Measurements from ENCODE around the gene SORBS1. TPM values are rescaled to one million over a fixed set of nuclear protein-coding genes. Genes with fewer than 3 reads are reported as not detected.

Gene SORBS1
- total and polyA plus RNA-seq, 2 of the 13 experiments (the other 11 are each of a cell fraction or from before 2014, with no cell fraction given), result 16.8 to 39.8 TPM

GRCh38 chr10:95377950-95378349 lies 183.2 kb downstream of the SORBS1 start:
- Histone ChIP-seq H3K36me3 (replicated peaks in 1 of 2; ENCODE audit: control insufficient read depth in 1 of 2, insufficient read depth in 2 of 2, low read length in 2 of 2) (peaks cover 26 to 46% of the 10 kb centered on the region in 2 experiments), H2AFZ (ENCODE audit: low read length) (no peak overlapping the region), H3K79me2 (ENCODE audit: insufficient read depth, low read length) (no peaks in the 10 kb centered on the region), H3K4me3 (replicated peaks in 1 of 3; ENCODE audit: insufficient read depth in 1 of 3, low read depth in 2 of 3, low read length in 3 of 3) (no peak overlapping the region), H3K9me3 (ENCODE audit: low read length) (no peaks in the 10 kb centered on the region), H3K27me3 (ENCODE audit: control insufficient read depth in 1 of 2, insufficient read depth in 2 of 2, low read length in 2 of 2) (no peaks in the 10 kb centered on the region), H4K20me1 (ENCODE audit: insufficient read depth, low read length) (no peaks in the 10 kb centered on the region), H3K27ac (ENCODE audit: extremely low read length, insufficient read depth, low read length) (no peak overlapping the region), H3K4me1 (ENCODE audit: insufficient read depth, low read length) (no peaks in the 10 kb centered on the region), H3K9ac (ENCODE audit: insufficient read depth, low read depth, low read length) (no peak overlapping the region), H3K4me2 (ENCODE audit: low read depth, low read length) (no peak overlapping the region)
- CTCF ChIA-PET (ENCODE audit: low intra/inter-chr PET ratio, low total read pairs), result no interaction called here
- intact Hi-C loops (cut with micrococcal nuclease; ENCODE audit: unreplicated experiment) (loop anchor here (10.0 kb wide), 1 partner anchor 57 kb away; no protein-coding TSS in a partner anchor), in situ Hi-C loops (cut with HindIII; ENCODE audit: extremely low pct_ligation_motif_present, low pct_unique_long_range_greater_than_20kb) (no loop called here)
- POLR2A ChIA-PET, result no interaction called here
- TF ChIP-seq ZNF501 (CRISPR knock-in tag; IDR thresholded peaks at IDR 0.05) (no peak), ZNF597 (CRISPR knock-in tag; IDR thresholded peaks at IDR 0.05) (no peak), ATRX (CRISPR knock-in tag; IDR thresholded peaks at IDR 0.05; ENCODE audit: borderline replicate concordance) (no peak)
- FAIRE-seq, result no peak
- 75% methylated on average over 2 of the region's 2 CpGs for WGBS (ENCODE audit: low lambda C conversion rate)
- BruUV-seq (replicated peaks), result no TSS peak
- DNase-seq (ENCODE audit: low spot score), result no peak
- no peak for ATAC-seq

- H3K36me3 ChIP-seq (replicated peaks in 1 of 2; ENCODE audit: control insufficient read depth in 1 of 2, insufficient read depth in 2 of 2, low read length in 2 of 2), result peaks cover 13 to 28% of the 10 kb centered on the region in 2 experiments
- DNase-seq (ENCODE audit: low spot score), result no peak
- no peaks in the 10 kb centered on the region for H3K4me1 ChIP-seq (ENCODE audit: insufficient read depth, low read length)
- ChIA-PET CTCF (ENCODE audit: low intra/inter-chr PET ratio, low total read pairs) (interaction anchor here (1.3 to 2.2 kb wide), 2 partner anchors 55 to 226 kb away, joined by 4 to 19 read pairs; no protein-coding TSS in a partner anchor), POLR2A (no interaction called here)
- no peak for FAIRE-seq
- in situ Hi-C loops (cut with HindIII; ENCODE audit: extremely low pct_ligation_motif_present, low pct_unique_long_range_greater_than_20kb), result no loop called here
- intact Hi-C loops (cut with micrococcal nuclease; ENCODE audit: unreplicated experiment), result loop anchor here (10.0 kb wide), 1 partner anchor 59 kb away; no protein-coding TSS in a partner anchor
- no peak overlapping the region for H3K4me2 ChIP-seq (ENCODE audit: low read depth, low read length)
- H3K9ac ChIP-seq (ENCODE audit: insufficient read depth, low read depth, low read length), result no peak overlapping the region
- H3K79me2 ChIP-seq (ENCODE audit: insufficient read depth, low read length), result no peaks in the 10 kb centered on the region
- H3K4me3 ChIP-seq (replicated peaks in 1 of 3; ENCODE audit: insufficient read depth in 1 of 3, low read depth in 2 of 3, low read length in 3 of 3), result no peak overlapping the region
- BruUV-seq (replicated peaks), result no TSS peak
- H3K9me3 ChIP-seq (ENCODE audit: low read length), result no peaks in the 10 kb centered on the region
- WGBS (ENCODE audit: low lambda C conversion rate), result 100% methylated on average over 1 of the region's 1 CpG
- H3K27me3 ChIP-seq (ENCODE audit: control insufficient read depth in 1 of 2, insufficient read depth in 2 of 2, low read length in 2 of 2), result no peaks in the 10 kb centered on the region
- H4K20me1 ChIP-seq (ENCODE audit: insufficient read depth, low read length), result no peaks in the 10 kb centered on the region
- ATAC-seq, result no peak
- no peak overlapping the region for H3K27ac ChIP-seq (ENCODE audit: extremely low read length, insufficient read depth, low read length)
- H2AFZ ChIP-seq (ENCODE audit: low read length), result no peak overlapping the region
- no peak for TF ChIP-seq PRDM15 (CRISPR knock-in tag; IDR thresholded peaks at IDR 0.05)
- TF ChIP-seq REL (CRISPR knock-in tag; conservative IDR thresholded peaks at IDR 0.05), result no peak
- TF ChIP-seq ZNF570 (CRISPR knock-in tag; IDR thresholded peaks at IDR 0.05; ENCODE audit: borderline replicate concordance), result no peak
- no peak for TF ChIP-seq ZNF841 (CRISPR knock-in tag; IDR thresholded peaks at IDR 0.05; ENCODE audit: borderline replicate concordance)
- TF ChIP-seq USF2 (IDR thresholded peaks at IDR 0.05; ENCODE audit: low read depth, low read length), result no peak
- TF ChIP-seq USF2 (CRISPR knock-in tag; IDR thresholded peaks at IDR 0.05; ENCODE audit: borderline replicate concordance), result no peak
- TF ChIP-seq PHF20 (CRISPR knock-in tag; IDR thresholded peaks at IDR 0.05), result no peak
- TF ChIP-seq SP140L (CRISPR knock-in tag; IDR thresholded peaks at IDR 0.05; ENCODE audit: borderline replicate concordance), result no peak
Observed at GRCh38 chr10:95375418-95375817, 185.8 kb downstream of the SORBS1 start.
